HG02840 (cell line): ENCODE data around the gene TMEM178B.
"Not testable (repeated sequence)": the region's sequence is repeated elsewhere in the genome, so short reads cannot be mapped to it uniquely, and the experiment has no call there.

Experiments used
- ATAC-seq: cut with Tn5 transposase; IDR thresholded peaks from one replicate; pipeline ENCODE4 v1.9.1; 2021; ENCODE audit warnings: mild to moderate bottlenecking, moderate library complexity, moderate number of reproducible peaks; ENCODE audit not compliant: unreplicated experiment, low FRiP score

The TMEM178B gene

DNA sequence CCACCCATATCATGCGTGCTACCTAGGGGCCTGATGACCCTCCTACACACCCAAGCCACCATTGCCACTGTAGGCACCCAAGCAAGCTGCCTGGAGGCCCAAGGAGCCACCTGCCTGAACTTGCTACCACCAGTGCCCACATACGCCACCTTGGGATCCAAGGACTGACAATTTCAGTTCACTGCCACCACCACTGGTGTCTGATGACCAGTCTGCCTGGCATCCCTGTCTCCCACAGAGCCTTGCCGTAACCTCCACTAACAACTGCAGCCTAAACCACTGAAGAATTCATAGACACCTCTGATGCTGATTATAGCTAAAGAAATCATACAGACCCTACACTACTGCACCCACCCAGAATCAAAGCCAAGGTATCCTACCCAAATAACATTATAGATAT lies 58.8 kb downstream of the TMEM178B start:
- ATAC-seq = no peak

DNA sequence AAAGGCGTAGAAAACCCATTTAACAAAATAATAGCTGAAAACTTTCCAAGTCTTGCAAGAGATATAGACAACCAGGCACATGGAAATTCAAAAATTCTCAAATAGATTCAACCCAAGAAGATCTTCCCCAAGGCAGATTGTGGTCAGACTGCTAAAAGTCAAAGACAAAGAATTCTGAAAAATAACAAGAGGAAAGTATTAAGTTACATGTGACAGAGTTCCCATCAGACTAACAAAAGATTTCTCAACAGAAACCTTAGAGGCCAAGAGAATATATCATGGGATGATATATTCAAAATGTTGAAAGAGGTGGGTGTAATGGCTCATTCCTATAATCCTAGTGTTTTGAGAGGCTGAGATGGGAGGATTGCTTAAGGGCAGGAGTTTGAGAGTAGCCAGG lies 59.8 kb downstream of the TMEM178B start:
- ATAC-seq = no peak

DNA sequence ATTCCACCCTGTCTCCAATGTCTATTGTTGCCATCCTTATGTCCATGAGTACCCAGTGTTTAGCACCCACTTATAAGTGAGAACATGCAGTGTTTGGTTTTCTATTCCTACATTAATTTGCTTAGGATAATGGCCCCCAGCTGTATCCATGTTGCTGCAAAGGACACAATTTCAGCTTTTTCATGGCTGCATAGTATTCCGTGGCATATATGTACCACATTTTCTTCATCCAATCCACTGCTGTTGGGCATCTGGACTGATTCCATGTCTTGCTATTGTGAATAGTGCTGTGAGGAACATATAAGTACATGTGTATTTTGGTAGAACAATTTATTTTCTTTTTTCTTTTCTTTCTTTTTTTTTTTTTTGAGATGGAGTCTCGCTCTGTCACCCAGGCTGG lies 68.2 kb downstream of the TMEM178B start:
- ATAC-seq = no peak

DNA sequence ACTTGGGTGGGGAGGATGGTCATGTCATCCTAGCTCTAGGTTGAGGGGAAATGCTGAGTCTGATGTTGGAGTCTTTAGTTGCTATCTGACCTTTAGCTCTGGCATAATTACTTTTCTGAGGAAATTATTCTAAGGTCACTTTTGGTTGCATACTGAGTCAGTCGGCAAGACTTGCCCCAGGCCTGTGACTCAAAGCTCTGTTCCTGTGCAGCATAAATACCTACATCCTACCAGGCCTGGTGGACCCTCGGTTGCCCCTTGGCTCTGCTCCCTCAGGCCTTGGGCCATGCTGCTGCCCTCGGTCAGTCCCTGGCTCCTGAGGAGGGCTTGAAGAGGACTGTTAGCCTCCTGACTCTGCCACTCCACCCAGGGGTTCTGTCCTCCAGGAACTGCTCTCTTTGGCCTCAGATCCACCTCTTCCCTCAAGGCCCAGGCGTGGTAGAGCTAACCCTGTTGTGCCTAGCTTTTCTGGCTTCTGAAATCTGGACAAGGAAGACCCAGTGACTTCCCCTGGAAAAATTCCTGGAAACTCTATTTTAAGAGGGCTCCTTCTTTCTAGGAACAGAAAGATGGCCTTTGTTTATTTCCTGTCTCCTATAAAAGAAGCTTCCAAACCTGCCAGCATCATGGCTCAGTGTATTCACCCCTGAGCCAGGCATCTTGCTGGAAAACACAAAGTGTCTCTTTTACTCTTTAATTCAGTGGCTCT lies 71.2 kb downstream of the TMEM178B start:
- ATAC-seq = no peak

DNA sequence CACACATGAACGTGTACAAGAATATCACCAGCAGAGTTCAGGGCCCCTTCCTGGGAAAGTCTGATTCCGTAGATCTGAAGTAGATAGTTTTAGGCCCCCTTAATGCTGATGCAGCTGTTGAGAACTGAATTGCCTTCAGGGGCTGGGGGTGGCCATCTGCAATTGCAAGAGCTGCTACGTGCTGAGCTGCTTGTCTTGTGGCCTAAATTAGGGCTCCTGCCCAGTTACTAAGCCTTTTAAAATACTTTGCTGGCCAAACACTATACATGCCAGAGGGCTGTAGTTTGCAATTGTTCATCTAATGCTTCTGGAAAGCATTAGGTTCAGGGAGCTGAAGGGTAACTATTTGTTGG lies 71.7 kb downstream of the TMEM178B start:
- no peak for ATAC-seq

DNA sequence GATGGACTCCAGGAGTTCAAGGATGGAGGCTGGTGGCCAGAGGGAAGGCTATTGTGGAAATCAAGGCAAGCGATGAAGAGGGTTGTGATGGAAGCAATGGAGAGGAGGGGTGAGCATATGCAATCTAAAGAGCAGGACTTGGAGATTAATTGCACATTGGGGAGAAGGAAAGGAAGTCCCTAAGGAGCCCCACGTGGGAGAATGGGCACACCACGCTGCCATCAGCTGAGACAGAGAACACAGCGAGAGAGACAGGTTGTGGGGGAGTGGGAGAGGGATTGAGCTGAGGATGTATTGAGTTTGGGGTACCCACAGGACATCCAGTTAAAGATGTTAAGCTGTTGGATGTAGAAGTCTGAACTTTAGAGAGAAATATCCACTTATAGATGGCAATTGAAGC lies 73.6 kb downstream of the TMEM178B start:
- no peak for ATAC-seq

DNA sequence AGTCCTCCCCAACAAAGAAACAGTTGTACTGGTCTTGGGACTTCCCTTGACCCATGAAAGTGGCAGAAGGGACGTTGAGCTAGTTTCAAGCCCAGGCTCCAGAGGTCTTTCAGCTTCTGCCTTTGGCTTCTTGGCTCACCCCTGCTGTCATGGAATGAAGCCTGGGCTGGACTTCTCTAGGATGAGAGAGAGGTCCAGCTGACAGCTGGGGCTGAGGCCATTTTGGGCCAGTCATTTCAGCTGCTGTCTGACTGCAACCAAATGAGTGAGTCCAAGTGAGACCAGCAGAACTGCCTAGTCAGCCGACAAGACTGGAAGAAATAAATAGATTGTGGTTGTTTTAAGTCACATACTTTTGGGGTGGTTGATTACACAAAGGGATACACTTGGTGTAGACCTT lies 76.6 kb downstream of the TMEM178B start:
- ATAC-seq = no peak

DNA sequence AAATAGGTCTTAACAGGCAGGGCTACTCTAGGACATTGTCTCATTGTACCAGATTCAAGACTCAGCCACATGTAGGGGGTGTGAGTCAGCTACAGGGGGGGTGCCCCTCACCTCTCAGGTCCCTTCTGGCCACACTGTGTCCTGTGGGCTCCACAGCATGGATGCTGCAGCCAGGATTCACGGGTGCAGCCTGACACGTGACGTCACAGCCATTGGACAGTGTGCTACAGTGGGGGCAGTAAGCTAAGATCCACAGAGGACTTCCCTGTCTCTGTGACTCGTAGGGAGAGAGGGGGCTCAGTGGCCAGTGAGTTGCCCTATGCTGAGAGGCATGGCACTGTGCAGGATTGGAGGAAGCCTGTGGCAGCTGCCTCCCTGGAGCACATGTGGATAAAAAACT lies 77.9 kb downstream of the TMEM178B start:
- ATAC-seq = no peak

DNA sequence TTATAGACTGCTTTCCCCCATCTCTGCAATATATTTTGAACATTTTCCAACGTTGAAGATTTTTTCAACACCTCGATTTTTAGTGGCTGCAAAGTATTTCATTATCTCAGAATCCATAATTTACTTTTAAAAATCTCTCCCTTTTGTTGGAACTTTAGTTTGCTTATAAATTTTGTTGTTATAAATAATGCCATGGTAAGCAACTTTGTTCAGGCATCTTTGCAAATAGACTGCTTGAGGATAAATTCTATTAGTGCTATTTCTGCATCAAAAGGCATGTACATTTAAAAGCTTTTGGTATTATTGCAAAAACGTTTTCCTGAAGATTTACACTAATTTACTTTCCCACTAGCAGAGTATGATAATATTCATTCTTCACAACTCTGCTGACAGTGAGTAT lies 79.4 kb downstream of the TMEM178B start:
- ATAC-seq = no peak

DNA sequence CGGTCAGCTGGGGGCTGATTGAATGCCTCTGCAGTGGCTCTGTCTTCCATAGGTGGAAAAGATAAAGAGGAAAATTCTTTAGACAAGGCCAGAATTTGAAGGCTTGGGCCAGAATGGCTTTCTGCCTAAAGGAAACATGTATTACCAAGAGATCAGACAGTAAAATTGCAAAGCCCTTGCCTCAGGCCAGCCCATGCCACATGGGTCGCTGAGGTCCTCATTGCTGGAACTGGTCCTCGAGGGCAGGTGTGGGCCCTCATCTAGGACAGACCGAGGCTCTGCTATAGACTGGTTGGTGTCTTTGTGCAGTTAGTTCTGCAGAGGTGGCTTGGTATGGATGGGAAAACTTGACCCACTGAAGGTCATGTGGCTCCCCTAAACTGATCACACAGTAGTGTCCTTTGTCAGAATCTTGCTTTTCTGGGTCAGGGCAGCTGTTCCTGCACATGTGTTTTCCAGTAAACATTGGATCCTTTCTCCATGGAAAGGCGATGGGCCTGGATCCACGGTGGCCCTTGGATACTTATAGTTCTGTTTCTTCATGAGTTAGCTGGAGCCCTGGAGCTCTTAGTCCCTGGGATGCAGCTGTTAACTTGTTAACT lies 80.4 kb downstream of the TMEM178B start:
- no peak for ATAC-seq

DNA sequence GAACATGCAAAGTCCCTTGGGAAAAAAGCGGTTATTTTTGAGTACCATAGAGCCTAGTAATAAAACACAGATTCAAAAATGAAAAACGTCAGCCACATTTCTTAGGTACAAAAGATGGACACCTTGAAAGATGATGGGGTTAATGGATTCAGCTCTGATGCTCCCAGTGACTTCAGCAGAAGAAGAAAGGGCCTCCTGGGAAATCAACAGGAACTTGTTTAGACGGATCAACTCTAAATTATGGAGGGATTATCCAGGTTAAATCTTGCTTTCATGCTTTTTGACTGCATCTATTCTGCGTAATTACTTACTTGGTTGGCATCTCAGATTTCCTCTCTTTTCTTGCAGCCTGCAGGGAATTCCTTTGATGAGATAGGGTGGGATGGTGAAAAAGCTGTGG lies 82.5 kb downstream of the TMEM178B start:
- no peak for ATAC-seq

DNA sequence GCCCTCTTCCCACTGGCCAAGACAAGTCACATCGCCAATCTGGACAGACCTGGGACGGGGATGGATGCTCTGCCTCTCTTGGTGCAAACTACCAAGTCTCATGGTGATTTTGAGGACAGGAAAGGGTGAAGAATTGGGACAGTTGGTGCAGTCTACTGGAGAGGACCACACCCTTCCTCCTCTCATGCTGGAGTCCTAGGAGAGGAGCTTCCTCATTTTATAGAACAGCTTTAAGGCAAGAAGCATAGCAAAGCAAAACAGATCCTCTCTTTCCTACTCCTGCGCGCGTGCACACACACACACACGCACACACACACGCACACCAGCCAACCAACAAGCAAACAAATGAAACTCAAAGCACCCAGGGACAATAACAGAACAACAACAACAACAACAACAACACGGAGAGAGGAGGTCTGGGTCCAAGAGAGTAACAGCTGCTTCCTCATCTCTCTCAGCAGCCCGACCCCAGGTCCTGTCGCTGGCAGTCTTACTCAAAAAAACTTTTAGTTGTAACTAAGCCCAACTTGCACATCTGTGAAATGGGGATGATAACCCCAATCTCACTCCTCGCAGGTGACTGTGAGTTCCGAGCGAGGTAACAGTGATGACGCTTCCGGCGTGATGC lies 83.4 kb downstream of the TMEM178B start:
- no peak for ATAC-seq

DNA sequence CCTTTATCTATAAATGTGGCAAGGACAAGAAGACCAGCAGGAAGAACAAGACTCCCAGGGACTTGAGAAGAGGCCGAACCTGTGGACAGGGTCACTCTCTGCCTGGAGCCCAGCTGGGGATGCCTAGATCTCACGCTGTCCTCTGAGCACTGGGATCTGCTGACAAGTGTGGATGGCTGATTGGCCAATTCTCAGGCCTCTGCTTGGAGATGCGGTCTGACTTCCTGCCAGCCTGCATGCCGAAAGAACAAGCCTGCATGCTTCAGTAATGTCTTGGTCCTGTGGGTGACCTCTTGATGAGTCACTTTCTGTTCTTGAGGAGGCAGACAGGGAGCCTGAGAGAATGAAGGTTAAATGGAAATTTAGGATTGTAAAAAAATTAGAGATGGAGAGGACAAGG lies 84.7 kb downstream of the TMEM178B start:
- no peak for ATAC-seq

DNA sequence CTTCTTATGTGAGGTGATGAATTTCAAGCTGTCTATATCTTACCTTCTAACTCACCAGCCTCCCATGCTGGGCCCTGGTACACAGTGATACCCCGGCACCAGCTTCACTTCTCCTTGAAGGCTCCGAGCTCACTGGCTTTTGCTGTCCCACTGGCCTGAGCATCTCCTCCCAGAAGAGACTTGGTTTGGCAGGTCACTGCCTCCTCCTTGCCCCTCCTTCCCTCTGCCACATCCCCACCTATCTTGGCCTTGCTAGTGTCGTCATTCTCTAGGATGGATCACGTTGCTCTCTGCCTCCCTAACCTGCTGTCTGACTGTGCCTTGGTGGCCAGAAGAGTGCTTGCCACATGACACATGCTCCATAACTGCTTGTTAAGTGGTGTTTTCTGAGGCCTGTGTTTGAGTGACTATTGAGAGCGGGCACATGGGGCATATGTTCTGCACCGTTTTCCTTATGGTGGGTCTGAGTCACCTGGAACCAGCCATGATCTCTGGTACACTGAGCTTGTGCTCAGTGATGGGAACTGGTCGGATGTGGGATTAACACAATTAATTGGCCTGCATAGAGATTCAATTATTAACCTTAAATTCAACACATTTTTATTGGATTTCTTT lies 86.5 kb downstream of the TMEM178B start:
- ATAC-seq = no peak

DNA sequence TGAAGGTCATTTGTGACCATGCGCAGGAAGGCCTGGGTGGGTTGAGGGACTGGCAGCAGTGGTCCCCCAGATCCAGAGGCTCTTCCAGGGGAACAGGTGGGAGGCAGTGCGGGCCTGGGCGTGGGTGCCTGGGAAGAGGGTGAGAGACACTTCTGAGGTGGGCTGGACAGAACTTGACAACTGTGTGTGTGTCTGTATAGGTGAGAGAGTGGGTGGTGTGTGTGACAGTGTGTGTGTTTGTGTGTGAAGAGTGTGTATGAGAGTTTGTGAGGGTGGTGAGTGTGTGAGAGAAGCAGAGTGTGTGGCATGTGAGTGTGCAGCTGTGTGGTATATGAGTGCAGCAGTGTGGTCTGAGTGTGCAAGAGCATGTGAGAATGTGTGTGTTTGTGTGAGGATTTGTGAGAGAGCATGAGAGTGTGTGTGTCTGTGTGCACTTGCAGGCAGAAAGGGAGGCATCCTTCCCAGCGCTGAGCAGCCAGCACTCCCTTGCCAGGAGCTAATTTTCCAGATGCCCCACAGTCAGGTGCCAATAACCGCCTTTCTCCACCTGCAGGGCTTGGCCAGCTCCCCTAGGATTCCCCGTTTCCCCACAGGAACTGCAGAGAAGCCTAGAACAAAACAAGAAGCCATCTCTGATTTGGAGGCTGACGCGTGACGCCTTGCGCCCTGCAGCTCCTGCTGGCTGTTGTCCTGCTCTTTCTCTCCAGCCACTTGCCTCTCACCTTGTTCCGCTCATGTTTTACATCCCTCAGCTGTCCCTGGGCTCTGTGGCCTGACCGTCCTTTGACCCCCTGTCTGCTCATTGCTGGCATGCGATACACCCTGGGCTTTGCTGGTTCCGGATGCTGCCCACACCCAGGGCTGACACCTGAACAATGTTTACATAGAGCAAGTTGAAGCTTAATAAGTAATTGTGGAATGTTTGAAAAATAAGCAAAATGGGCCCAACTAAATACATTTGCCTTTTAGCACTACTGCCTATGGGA lies 88.0 kb downstream of the TMEM178B start:
- no peak for ATAC-seq

DNA sequence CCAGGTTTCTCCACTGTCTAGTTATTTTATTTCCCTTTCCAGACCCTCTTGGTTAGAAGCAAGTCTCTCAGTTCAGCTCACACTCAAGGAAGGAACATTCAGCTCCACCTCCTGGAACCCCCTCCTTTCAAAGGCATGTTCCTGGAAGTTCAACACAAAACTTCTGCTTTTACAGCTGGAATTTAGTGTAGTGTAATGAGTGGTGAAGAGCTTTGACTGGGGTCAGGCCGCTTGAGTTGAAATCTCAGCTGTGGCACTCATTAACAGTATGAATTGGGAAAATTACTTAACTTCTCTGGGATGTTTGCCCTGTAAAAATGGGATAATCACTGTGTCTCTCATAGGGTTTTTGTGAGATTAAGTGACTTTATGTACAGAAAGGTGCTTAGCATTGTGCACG lies 91.7 kb downstream of the TMEM178B start:
- no peak for ATAC-seq

DNA sequence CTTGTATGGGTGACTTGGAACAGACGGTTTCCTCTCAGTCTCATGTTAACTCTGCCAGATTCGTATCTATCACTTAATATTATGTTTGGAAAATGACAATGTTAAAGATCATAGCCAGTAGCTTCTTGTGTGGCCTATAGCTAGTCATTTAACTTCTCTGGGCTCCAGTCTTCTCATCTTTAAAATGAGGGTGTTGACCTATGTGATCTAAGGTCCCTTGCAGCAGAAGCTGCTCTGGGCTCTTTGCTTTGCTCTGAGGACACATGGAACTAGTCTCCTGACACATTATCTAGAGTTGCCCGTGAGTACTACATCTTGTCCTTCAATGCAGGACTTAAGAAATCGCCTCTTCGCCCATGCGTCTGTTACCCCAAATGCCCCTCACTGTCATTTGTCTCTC lies 93.1 kb downstream of the TMEM178B start:
- no peak for ATAC-seq

DNA sequence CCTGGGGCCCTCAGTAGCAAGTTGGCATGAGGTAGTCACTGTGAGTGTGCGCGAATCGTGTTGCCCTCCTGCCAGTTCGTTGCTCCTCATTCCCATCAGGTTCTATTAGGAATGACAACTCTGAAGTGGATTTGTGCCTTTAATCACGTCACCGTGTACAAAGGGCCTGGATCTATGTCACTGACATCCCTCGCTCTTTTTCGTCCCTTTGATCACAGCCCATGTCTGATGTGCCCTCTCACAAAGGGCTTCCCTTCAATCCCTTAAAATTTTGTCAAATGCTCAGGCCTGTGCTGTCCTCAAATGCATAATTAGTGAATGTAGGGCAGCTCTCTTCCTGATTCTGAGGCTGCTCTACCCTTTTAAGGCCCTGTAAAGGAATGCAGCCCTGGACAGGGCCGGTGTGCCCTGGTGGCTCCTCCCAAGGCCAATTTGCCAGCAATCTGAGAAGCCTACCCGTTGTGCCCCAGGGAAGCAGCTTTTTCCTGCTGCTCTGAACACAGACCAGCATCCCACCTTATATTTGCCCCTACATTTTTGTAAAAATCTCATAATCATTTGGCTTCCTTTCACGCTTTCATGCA lies 93.6 kb downstream of the TMEM178B start:
- ATAC-seq = no peak

DNA sequence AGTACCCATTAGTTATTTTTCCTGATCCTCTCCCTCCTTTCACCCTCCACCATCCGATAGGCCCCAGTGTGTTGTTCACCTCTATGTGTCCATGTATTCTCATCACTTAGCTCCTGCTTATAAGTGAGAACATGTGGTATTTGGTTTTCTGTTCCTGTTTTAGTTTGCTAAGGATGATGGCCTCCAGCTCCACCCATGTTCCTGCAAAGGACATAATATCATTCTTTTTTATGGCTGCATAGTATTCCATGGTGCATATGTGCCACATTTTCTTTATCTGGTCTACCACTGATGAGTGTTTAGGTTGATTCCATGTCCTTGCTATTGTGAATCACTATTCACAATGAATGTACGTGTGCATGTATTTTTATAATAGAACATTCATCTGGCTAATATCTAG lies 95.3 kb downstream of the TMEM178B start:
- not testable (repeated sequence) for ATAC-seq

DNA sequence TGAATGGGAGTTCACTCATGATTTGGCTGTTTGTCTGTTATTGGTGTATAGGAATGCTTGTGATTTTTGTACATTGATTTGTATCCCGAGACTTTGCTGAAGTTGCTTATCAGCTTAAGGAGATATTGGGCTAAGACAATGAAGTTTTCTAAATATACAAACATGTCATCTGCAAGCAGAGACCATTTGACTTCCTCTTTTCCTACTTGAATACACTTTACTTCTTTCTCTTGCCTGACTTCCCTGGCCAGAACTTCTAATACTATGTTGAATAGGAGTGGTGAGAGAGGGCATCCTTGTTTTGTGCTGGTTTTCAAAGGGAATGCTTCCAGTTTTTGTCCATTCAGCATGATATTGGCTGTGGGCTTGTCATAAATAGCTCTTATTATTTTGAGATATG lies 101.9 kb downstream of the TMEM178B start:
- not testable (repeated sequence) for ATAC-seq
